HG03354 (cell line): ENCODE measurements around the gene ZNF836.

ENCODE experiments used
- ATAC-seq: cut with Tn5 transposase; IDR thresholded peaks from one replicate; pipeline ENCODE4 v1.9.1; 2021; ENCODE audit warnings: mild to moderate bottlenecking; ENCODE audit not compliant: unreplicated experiment, poor library complexity, severe bottlenecking

Gene ZNF836

GRCh38 chr19:52112624-52113023, 58.8 kb downstream of the ZNF836 start:
- ATAC-seq, result no peak

GRCh38 chr19:52110780-52111179, 60.6 kb downstream of the ZNF836 start:
- ATAC-seq, result no peak
